HG02678 (cell line): Measurements from ENCODE around the gene GIGYF2.
"Not testable (repeated sequence)": the region's sequence is repeated elsewhere in the genome, so short reads cannot be mapped to it uniquely, and the experiment has no call there.

Experiments
- ATAC-seq: cut with Tn5 transposase; IDR thresholded peaks from one replicate; pipeline ENCODE4 v1.9.1; 2021; ENCODE audit warnings: mild to moderate bottlenecking, moderate library complexity; ENCODE audit not compliant: unreplicated experiment

The GIGYF2 gene

DNA sequence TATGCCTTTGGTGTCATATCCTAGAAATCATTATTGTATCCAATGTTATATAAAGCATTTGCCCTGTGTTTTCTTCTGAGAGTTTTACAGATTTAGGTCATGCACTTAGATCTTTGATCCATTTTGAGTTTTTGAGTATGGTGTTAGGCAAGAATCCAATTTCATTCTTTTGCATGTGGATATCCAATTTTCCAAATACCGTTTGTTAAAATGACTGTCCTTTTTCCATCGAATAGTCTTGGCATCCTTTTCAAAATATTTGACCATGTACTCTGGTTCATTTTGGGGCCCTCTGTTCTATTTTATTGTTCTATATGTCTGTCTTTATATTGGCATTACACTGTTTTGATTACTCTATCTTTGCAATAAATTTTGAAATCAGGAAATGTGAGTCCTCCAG is 103.0 kb downstream of the GIGYF2 start:
- no peak for ATAC-seq

DNA sequence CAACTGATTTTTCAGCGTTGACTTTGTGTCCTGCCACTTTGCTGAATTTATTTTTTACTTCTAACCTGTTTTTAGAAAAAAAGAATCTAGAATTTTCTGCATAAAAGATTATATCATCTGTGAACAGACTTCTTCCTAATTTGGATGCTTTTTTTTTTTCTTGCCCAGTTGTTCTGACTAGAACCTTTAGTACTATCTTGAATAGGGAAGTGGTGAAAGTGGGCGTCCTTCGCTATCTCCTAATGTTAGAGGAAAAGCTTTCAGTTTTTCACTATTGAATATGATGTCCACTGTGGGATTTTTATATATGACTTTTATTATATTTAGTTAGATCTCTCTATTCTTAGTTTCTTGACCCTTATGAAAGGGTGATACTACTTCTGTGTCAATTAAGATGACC is 105.0 kb downstream of the GIGYF2 start:
- no peak for ATAC-seq

- ATAC-seq: no peak
Observed at GRCh38 chr2:232809349-232810124, 112.4 kb downstream of the GIGYF2 start.

- no peak for ATAC-seq
Observed at GRCh38 chr2:232810444-232810843, 113.3 kb downstream of the GIGYF2 start.

GRCh38 chr2:232815569-232815968 is 118.4 kb downstream of the GIGYF2 start:
- ATAC-seq: no peak

DNA sequence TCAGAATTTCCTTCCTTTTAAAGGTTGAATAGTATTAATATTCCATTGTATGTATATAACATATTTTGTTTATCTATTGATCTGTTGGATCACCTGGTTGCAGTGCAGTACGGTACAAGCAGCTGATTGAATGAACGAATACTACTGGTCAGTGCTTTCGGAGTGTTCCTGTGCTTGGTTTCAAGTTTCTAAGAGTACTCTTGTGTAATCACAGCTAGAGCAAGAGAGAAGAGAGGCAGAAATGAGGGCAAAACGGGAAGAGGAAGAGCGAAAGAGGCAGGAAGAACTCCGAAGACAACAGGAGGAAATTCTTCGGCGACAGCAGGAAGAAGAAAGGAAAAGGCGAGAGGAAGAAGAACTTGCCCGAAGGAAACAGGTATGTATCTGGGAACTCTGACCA is 119.5 kb downstream of the GIGYF2 start:
- no peak for ATAC-seq

DNA sequence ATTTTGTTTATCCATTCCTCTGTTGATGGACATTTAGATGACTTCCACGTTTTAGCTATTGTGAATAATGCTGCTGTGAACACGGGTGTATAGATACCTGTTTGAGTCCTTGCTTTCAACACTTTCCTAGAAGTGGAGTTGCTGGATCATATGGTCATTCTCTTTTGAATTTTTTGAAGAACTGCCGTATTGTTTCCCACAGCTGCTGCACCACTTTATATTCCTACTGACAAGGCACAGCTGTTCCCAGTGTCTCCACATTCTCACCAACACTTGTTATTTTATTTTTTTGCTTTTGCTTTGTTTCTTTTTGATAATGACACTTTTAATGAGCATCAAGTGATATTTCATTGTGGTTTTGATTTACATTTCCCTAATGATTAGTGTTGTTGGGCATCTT is 120.6 kb downstream of the GIGYF2 start:
- ATAC-seq: no peak

GRCh38 chr2:232829988-232830387 is 132.9 kb downstream of the GIGYF2 start:
- no peak for ATAC-seq

DNA sequence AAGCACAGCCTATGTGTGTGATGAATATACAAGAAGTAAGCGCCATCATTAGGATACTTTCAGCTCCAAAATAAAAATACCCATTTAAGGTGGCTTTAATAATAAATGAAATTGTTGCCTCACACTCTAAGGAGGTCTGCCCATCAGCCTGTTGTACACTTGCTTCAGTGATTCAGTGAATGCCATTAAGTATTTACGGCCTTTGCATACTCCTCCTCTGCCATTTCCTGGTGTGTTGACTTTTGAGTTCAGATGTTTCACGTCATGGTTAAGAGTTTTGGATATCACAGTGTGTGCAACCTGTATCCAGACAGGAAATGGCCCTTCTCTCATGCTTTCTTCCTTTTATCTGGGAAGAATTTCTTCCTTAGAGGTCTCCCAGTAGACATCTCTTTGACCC is 134.4 kb downstream of the GIGYF2 start:
- no peak for ATAC-seq

DNA sequence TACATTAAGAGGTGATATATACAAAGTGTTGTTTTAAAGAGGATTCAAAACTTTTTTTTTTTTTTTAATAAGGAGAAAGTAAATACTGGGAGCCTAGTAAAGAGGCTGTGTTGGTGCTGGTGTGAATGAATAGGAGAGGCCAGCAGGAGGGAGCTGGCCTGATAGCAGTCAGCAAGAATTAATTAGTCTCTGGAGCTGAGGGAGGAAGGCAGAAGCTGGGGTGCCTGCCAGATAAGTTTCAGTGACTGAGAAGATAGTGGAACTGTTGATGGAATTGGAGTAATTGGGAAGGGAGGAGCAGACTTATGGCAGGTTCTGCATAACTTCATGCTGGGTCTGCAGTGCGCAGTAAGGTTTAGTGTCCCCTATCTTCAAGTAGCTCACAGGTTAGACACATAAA is 136.7 kb downstream of the GIGYF2 start:
- ATAC-seq: no peak

GRCh38 chr2:232835687-232836208 is 138.6 kb downstream of the GIGYF2 start:
- ATAC-seq: no peak

- no peak for ATAC-seq
Observed at GRCh38 chr2:232836934-232837333, 139.8 kb downstream of the GIGYF2 start.

DNA sequence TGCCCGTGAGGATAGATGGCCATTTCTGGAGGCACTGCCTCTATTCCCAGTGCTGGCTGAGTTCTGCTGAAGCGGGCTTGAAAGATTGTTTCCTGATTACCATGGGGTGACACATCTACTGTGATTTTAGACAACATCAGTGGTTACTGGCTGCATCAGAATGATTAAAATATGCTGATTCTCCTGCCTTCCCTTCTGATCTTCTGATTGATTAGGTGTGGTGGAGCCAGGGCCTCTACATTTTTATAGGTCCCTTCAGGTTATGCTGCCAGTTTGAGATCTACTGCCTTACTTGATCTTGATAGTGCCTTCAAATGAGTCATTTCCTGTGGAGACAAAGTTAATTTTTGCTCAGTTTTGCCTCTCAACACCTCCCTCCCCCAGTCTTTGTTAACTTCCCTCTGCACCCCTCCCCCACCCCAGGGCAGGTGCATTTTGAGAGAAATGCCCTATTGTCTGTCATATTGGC is 141.3 kb downstream of the GIGYF2 start:
- peak; percentile 72 for ATAC-seq

DNA sequence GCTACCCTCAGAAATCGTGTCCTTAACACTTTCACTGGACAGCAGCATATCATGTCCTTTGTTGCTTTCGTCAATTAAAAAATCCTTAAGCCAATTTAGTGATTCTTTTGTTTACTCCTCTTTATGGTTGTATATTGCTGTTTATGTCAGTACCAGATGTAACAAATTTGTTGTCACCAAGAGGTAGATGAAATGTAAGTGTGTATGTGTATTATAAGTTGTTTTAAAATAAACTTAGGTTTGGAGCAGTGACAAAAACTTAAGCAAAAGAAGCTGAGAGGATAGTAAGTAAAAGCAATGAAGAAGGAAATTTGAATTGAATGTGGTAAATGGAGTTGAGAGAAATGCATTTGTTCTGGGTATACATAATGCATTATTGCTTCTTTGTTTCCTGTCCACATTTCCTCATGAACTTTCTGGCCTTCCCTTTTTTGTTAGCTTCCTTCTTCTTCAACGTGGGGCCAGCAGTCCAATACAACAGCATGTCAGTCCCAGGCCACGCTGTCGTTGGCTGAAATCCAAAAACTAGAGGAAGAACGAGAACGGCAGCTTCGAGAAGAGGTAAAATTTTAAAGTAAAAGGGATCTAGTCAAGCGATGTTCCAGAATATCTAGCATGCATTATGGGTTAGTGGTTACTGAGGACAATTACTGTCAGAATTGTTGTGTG is 142.4 kb downstream of the GIGYF2 start:
- no peak for ATAC-seq

- ATAC-seq: no peak
Observed at GRCh38 chr2:232842689-232843088, 145.6 kb downstream of the GIGYF2 start.

GRCh38 chr2:232843834-232844233 is 146.7 kb downstream of the GIGYF2 start:
- no peak for ATAC-seq

DNA sequence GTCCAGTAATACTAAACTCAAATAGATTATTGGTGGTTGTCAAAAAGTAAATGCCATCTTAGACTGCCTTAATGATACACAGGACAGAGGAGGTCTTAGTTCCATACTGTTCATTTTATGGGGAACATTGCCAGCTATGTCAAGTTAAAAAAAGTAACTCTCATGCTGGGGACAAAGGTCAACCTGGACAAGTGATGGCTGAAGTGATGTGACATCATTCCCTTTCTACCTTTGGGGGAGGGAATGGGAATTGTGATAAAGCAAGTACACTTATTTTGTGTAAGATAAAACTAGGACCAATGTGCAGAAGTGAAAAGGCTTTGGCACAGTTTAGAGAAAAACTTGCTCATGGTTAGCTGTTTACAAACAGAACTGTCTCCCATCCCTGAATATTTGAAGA is 148.9 kb downstream of the GIGYF2 start:
- ATAC-seq: no peak

GRCh38 chr2:232850039-232850438 is 152.9 kb downstream of the GIGYF2 start:
- ATAC-seq: no peak

GRCh38 chr2:232852081-232852480 is 154.9 kb downstream of the GIGYF2 start:
- not testable (repeated sequence) for ATAC-seq

- no peak for ATAC-seq
Observed at GRCh38 chr2:232852676-232853075, 155.5 kb downstream of the GIGYF2 start.

GRCh38 chr2:232854082-232854481 is 157.0 kb downstream of the GIGYF2 start:
- ATAC-seq: no peak

GRCh38 chr2:232857158-232857563 is 160.0 kb downstream of the GIGYF2 start:
- ATAC-seq: no peak
